HEK293 (cell line): ENCODE measurements around the gene ZNF385C.

Experiments used
- GLIS2 ChIP-seq: fragments of 450-650 bp; formaldehyde crosslinking; IDR thresholded peaks from 2 replicates; pipeline ENCODE4 v1.5.1; 2016; ENCODE audit warnings: missing biosample characterization, missing genetic modification characterization
- KLF16 ChIP-seq: fragments of 450-650 bp; formaldehyde crosslinking; IDR thresholded peaks from 2 replicates; pipeline ENCODE4 v1.5.1; 2017; ENCODE audit warnings: missing biosample characterization, missing genetic modification characterization
- PRDM1 ChIP-seq: fragments of 450-650 bp; formaldehyde crosslinking; IDR thresholded peaks from 2 replicates; pipeline ENCODE4; 2016; ENCODE audit warnings: missing biosample characterization, missing genetic modification characterization
- YY2 ChIP-seq: fragments of 450-650 bp; formaldehyde crosslinking; IDR thresholded peaks from 2 replicates; pipeline ENCODE4 v1.5.1; 2016; ENCODE audit warnings: missing biosample characterization, missing genetic modification characterization
- ZBTB17 ChIP-seq: fragments of 450-650 bp; formaldehyde crosslinking; IDR thresholded peaks from 2 replicates; pipeline ENCODE4 v1.5.1; 2016; ENCODE audit warnings: missing biosample characterization, missing genetic modification characterization
- ZBTB20 ChIP-seq: fragments of 450-650 bp; formaldehyde crosslinking; IDR thresholded peaks from 2 replicates; pipeline ENCODE4 v1.5.1; 2016; ENCODE audit warnings: missing biosample characterization, missing genetic modification characterization
- ZEB2 ChIP-seq: fragments of 450-650 bp; formaldehyde crosslinking; IDR thresholded peaks from 2 replicates; pipeline ENCODE4 v1.5.1; 2016; ENCODE audit warnings: missing biosample characterization, missing genetic modification characterization
- ZFP37 ChIP-seq: fragments of 450-650 bp; formaldehyde crosslinking; IDR thresholded peaks from 2 replicates; pipeline ENCODE4 v1.5.1; 2016; ENCODE audit warnings: missing biosample characterization, missing genetic modification characterization
- ZIC2 ChIP-seq: fragments of 450-650 bp; formaldehyde crosslinking; IDR thresholded peaks from 2 replicates; pipeline ENCODE4 v1.5.1; 2016; ENCODE audit warnings: missing biosample characterization, missing genetic modification characterization
- ZNF138 ChIP-seq: fragments of 450-650 bp; formaldehyde crosslinking; IDR thresholded peaks from 2 replicates; pipeline ENCODE4 v1.5.1; 2016; ENCODE audit warnings: missing biosample characterization, missing genetic modification characterization, borderline replicate concordance
- ZNF184 ChIP-seq: fragments of 450-650 bp; IDR thresholded peaks from 2 replicates; pipeline ENCODE4 v1.5.1; 2018; ENCODE audit warnings: missing biosample characterization, mild to moderate bottlenecking, missing genetic modification characterization
- ZNF202 ChIP-seq: fragments of 450-650 bp; formaldehyde crosslinking; IDR thresholded peaks from 2 replicates; pipeline ENCODE4 v1.5.1; 2016; ENCODE audit warnings: missing biosample characterization, missing genetic modification characterization, borderline replicate concordance
- ZNF211 ChIP-seq: fragments of 450-650 bp; formaldehyde crosslinking; IDR thresholded peaks from 2 replicates; pipeline ENCODE4 v1.5.1; 2016; ENCODE audit warnings: low read depth, missing biosample characterization, missing genetic modification characterization
- ZNF239 ChIP-seq: fragments of 450-650 bp; formaldehyde crosslinking; IDR thresholded peaks from 2 replicates; pipeline ENCODE4 v1.5.1; 2016; ENCODE audit warnings: missing biosample characterization, missing genetic modification characterization
- ZNF501 ChIP-seq: fragments of 450-650 bp; formaldehyde crosslinking; IDR thresholded peaks from 2 replicates; pipeline ENCODE4 v1.5.1; 2016; ENCODE audit warnings: missing biosample characterization, missing genetic modification characterization
- ZNF529 ChIP-seq: fragments of 450-650 bp; formaldehyde crosslinking; IDR thresholded peaks from 2 replicates; pipeline ENCODE4 v1.5.1; 2017; ENCODE audit warnings: missing genetic modification characterization, missing biosample characterization; ENCODE audit not compliant: insufficient replicate concordance
- ZNF544 ChIP-seq: fragments of 450-650 bp; formaldehyde crosslinking; IDR thresholded peaks from 2 replicates; pipeline ENCODE4 v1.5.0; 2017; ENCODE audit warnings: missing biosample characterization, missing genetic modification characterization
- ZNF571 ChIP-seq: fragments of 450-650 bp; formaldehyde crosslinking; IDR thresholded peaks from 2 replicates; pipeline ENCODE4 v1.5.0; 2017; ENCODE audit warnings: missing biosample characterization, missing genetic modification characterization
- ZNF654 ChIP-seq: fragments of 450-650 bp; formaldehyde crosslinking; IDR thresholded peaks from 2 replicates; pipeline ENCODE4 v1.5.1; 2016; ENCODE audit warnings: low read depth, missing biosample characterization, missing genetic modification characterization
- ZNF677 ChIP-seq: fragments of 450-650 bp; IDR thresholded peaks from 2 replicates; pipeline ENCODE4 v1.5.0; 2018; ENCODE audit warnings: missing biosample characterization, mild to moderate bottlenecking, missing genetic modification characterization, moderate library complexity
- ZNF701 ChIP-seq: fragments of 450-650 bp; formaldehyde crosslinking; IDR thresholded peaks from 2 replicates; pipeline ENCODE4 v1.5.1; 2016; ENCODE audit warnings: missing biosample characterization, missing genetic modification characterization
- ZNF707 ChIP-seq: fragments of 450-650 bp; formaldehyde crosslinking; IDR thresholded peaks from 2 replicates; pipeline ENCODE4 v1.5.1; 2016; ENCODE audit warnings: missing biosample characterization, missing genetic modification characterization
- ZNF747 ChIP-seq: fragments of 450-650 bp; formaldehyde crosslinking; IDR thresholded peaks from 2 replicates; pipeline ENCODE4 v1.5.1; 2016; ENCODE audit warnings: missing biosample characterization, missing genetic modification characterization
- ZNF785 ChIP-seq: fragments of 450-650 bp; formaldehyde crosslinking; IDR thresholded peaks from 2 replicates; pipeline ENCODE4 v1.5.1; 2016; ENCODE audit warnings: missing biosample characterization, missing genetic modification characterization
- ZNF837 ChIP-seq: fragments of 450-650 bp; formaldehyde crosslinking; IDR thresholded peaks from 2 replicates; pipeline ENCODE4 v1.5.1; 2016; ENCODE audit warnings: missing biosample characterization, missing genetic modification characterization
- ZSCAN30 ChIP-seq: fragments of 450-650 bp; IDR thresholded peaks from 2 replicates; pipeline ENCODE4 v1.5.1; 2018; ENCODE audit warnings: missing biosample characterization, mild to moderate bottlenecking, missing genetic modification characterization, moderate library complexity
- TF ChIP-seq, protein P1 (sequence below): fragments of 450-650 bp; formaldehyde crosslinking; IDR thresholded peaks from 2 replicates; pipeline ENCODE4 v1.5.1; 2016; ENCODE audit warnings: missing biosample characterization, missing genetic modification characterization
- TF ChIP-seq, protein P2 (sequence below): fragments of 450-650 bp; formaldehyde crosslinking; IDR thresholded peaks from 2 replicates; pipeline ENCODE4 v1.5.1; 2016; ENCODE audit warnings: missing biosample characterization, missing genetic modification characterization
- TF ChIP-seq, protein P3 (sequence below): fragments of 450-650 bp; formaldehyde crosslinking; IDR thresholded peaks from 2 replicates; pipeline ENCODE4 v1.5.1; 2016; ENCODE audit warnings: missing biosample characterization, missing genetic modification characterization
- TF ChIP-seq, protein P4 (sequence below): fragments of 450-650 bp; formaldehyde crosslinking; IDR thresholded peaks from 2 replicates; pipeline ENCODE4 v1.5.1; 2016; ENCODE audit warnings: missing biosample characterization, missing genetic modification characterization
- TF ChIP-seq, protein P5 (sequence below): fragments of 450-650 bp; formaldehyde crosslinking; IDR thresholded peaks from 2 replicates; pipeline ENCODE4 v1.5.1; 2016; ENCODE audit warnings: missing biosample characterization, missing genetic modification characterization

The ZNF385C gene

DNA sequence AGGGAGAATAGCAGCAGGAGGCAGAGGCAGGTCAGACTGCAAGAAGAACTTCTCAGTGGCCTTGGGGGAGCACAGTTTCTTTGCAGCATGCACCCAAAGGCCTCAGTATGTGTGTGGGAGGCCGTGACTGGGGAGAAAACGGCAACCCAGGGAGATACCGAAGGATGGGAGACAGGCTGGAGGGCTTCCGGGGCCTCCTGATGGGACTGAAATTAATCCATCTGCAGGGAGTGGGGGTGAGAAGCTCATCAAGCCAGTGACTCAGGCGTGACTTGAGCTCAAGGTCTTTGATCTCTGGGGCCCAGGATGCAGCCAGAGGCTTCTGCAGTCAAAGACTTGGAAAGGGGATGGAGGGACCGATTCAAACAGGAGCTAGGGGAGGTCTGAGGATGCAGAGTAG is 42.8 kb downstream of the ZNF385C start (continued):
- TF ChIP-seq, protein P1, sequence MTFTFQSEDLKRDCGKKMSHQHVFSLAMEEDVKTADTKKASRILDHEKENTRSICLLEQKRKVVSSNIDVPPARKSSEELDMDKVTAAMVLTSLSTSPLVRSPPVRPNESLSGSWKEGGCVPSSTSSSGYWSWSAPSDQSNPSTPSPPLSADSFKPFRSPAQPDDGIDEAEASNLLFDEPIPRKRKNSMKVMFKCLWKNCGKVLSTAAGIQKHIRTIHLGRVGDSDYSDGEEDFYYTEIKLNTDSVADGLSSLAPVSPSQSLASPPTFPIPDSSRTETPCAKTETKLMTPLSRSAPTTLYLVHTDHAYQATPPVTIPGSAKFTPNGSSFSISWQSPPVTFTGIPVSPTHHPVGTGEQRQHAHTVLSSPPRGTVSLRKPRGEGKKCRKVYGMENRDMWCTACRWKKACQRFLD (tag by site-specific recombination): no peak
- TF ChIP-seq ZNF654 (tag by site-specific recombination): no peak
- no peak for TF ChIP-seq ZNF785 (tag by site-specific recombination)
- TF ChIP-seq ZNF571 (tag by site-specific recombination): no peak
- TF ChIP-seq, protein P2, sequence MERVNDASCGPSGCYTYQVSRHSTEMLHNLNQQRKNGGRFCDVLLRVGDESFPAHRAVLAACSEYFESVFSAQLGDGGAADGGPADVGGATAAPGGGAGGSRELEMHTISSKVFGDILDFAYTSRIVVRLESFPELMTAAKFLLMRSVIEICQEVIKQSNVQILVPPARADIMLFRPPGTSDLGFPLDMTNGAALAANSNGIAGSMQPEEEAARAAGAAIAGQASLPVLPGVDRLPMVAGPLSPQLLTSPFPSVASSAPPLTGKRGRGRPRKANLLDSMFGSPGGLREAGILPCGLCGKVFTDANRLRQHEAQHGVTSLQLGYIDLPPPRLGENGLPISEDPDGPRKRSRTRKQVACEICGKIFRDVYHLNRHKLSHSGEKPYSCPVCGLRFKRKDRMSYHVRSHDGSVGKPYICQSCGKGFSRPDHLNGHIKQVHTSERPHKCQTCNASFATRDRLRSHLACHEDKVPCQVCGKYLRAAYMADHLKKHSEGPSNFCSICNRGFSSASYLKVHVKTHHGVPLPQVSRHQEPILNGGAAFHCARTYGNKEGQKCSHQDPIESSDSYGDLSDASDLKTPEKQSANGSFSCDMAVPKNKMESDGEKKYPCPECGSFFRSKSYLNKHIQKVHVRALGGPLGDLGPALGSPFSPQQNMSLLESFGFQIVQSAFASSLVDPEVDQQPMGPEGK (tag by site-specific recombination): peak; percentile 39; the same call in 1 of the 2 replicates
- peak; percentile 67 for TF ChIP-seq ZBTB20 (tag by site-specific recombination)
- TF ChIP-seq ZNF202 (tag by site-specific recombination): no peak
- TF ChIP-seq ZNF138 (tag by site-specific recombination): no peak
- peak; percentile 60 for TF ChIP-seq GLIS2 (tag by site-specific recombination)
- TF ChIP-seq ZNF747: no peak
- peak; percentile 64; the same call in 1 of the 2 replicates for TF ChIP-seq ZBTB17
- TF ChIP-seq, protein P3, sequence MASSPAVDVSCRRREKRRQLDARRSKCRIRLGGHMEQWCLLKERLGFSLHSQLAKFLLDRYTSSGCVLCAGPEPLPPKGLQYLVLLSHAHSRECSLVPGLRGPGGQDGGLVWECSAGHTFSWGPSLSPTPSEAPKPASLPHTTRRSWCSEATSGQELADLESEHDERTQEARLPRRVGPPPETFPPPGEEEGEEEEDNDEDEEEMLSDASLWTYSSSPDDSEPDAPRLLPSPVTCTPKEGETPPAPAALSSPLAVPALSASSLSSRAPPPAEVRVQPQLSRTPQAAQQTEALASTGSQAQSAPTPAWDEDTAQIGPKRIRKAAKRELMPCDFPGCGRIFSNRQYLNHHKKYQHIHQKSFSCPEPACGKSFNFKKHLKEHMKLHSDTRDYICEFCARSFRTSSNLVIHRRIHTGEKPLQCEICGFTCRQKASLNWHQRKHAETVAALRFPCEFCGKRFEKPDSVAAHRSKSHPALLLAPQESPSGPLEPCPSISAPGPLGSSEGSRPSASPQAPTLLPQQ (tag by site-specific recombination): no peak
- no peak for TF ChIP-seq ZNF707 (tag by site-specific recombination)
- no peak for TF ChIP-seq ZNF239
- TF ChIP-seq ZSCAN30: no peak
- TF ChIP-seq ZFP37 (tag by site-specific recombination): no peak
- TF ChIP-seq PRDM1 (tag by site-specific recombination): no peak
- no peak for TF ChIP-seq ZNF501 (tag by site-specific recombination)
- no peak for TF ChIP-seq ZNF677 (tag by site-specific recombination)
- TF ChIP-seq ZNF544 (tag by site-specific recombination): no peak
- TF ChIP-seq, protein P4, sequence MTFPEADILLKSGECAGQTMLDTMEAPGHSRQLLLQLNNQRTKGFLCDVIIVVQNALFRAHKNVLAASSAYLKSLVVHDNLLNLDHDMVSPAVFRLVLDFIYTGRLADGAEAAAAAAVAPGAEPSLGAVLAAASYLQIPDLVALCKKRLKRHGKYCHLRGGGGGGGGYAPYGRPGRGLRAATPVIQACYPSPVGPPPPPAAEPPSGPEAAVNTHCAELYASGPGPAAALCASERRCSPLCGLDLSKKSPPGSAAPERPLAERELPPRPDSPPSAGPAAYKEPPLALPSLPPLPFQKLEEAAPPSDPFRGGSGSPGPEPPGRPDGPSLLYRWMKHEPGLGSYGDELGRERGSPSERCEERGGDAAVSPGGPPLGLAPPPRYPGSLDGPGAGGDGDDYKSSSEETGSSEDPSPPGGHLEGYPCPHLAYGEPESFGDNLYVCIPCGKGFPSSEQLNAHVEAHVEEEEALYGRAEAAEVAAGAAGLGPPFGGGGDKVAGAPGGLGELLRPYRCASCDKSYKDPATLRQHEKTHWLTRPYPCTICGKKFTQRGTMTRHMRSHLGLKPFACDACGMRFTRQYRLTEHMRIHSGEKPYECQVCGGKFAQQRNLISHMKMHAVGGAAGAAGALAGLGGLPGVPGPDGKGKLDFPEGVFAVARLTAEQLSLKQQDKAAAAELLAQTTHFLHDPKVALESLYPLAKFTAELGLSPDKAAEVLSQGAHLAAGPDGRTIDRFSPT: no peak
- TF ChIP-seq YY2 (tag by site-specific recombination): no peak
- 0 out of 2 replicates have a peak, but pooled peaks have one; percentile 22 for TF ChIP-seq ZEB2
- peak; percentile 79 for TF ChIP-seq ZIC2
- TF ChIP-seq ZNF701 (tag by site-specific recombination): no peak
- TF ChIP-seq, protein P5, sequence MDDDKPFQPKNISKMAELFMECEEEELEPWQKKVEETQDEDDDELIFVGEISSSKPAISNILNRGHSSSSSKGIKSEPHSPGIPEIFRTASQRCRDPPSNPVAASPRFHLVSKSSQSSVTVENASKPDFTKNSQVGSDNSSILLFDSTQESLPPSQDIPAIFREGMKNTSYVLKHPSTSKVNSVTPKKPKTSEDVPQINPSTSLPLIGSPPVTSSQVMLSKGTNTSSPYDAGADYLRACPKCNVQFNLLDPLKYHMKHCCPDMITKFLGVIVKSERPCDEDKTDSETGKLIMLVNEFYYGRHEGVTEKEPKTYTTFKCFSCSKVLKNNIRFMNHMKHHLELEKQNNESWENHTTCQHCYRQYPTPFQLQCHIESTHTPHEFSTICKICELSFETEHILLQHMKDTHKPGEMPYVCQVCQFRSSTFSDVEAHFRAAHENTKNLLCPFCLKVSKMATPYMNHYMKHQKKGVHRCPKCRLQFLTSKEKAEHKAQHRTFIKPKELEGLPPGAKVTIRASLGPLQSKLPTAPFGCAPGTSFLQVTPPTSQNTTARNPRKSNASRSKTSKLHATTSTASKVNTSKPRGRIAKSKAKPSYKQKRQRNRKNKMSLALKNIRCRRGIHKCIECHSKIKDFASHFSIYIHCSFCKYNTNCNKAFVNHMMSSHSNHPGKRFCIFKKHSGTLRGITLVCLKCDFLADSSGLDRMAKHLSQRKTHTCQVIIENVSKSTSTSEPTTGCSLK (tag by site-specific recombination): no peak
- TF ChIP-seq ZNF211 (tag by site-specific recombination): no peak
- no peak for TF ChIP-seq ZNF184
- TF ChIP-seq KLF16 (tag by site-specific recombination): no peak
- no peak for TF ChIP-seq ZNF837 (tag by site-specific recombination)
- TF ChIP-seq ZNF529: no peak
